MM.1S (cell line): ENCODE measurements around the gene RMI1.

Experiments
- DNase-seq: peaks from one replicate; pipeline ENCODE4 v3.0.0-alpha.2; 2015
- H2AFZ ChIP-seq: fragments of 300-600 bp; sonication (generic); 2 replicates; pipeline ENCODE4 v1.6.0; 2016; ENCODE audit warnings: antibody characterized with exemption, low read length
- H3F3A ChIP-seq: fragments of 300-600 bp; sonication (generic); 2 replicates; pipeline ENCODE4 v1.6.1; 2016; ENCODE audit warnings: mild to moderate bottlenecking, antibody characterized with exemption, low read length, moderate library complexity, mixed read lengths; ENCODE audit not compliant: insufficient read depth
- H3K27ac ChIP-seq: fragments of 300-600 bp; sonication (generic); 2 replicates; pipeline ENCODE4 v1.5.1; 2016; ENCODE audit warnings: mild to moderate bottlenecking, low read length
- H3K27me3 ChIP-seq: fragments of 300-600 bp; sonication (generic); replicated peaks from 2 replicates; pipeline ENCODE4 v1.6.0; 2016; ENCODE audit warnings: low read length; ENCODE audit not compliant: insufficient read depth
- H3K36me3 ChIP-seq: fragments of 300-600 bp; sonication (generic); replicated peaks from 2 replicates; pipeline ENCODE4 v1.6.1; 2016; ENCODE audit warnings: mild to moderate bottlenecking, low read length, mixed read lengths; ENCODE audit not compliant: insufficient read depth
- H3K4me1 ChIP-seq: fragments of 300-600 bp; sonication (generic); 2 replicates; pipeline ENCODE4 v1.6.1; 2016; ENCODE audit warnings: low read length, mixed read lengths
- H3K4me2 ChIP-seq: fragments of 300-600 bp; sonication (generic); 2 replicates; pipeline ENCODE4 v1.6.0; 2016; ENCODE audit warnings: low read depth, low read length
- H3K4me3 ChIP-seq: fragments of 300-600 bp; sonication (generic); 2 replicates; pipeline ENCODE4 v1.5.1; 2016; ENCODE audit warnings: low read length, mixed read lengths
- H3K79me2 ChIP-seq: fragments of 300-600 bp; sonication (generic); 2 replicates; pipeline ENCODE4 v1.6.1; 2016; ENCODE audit warnings: mixed run types, low read length, mixed read lengths
- H3K9ac ChIP-seq: fragments of 300-600 bp; sonication (generic); 2 replicates; pipeline ENCODE4 v1.6.1; 2016; ENCODE audit warnings: low read length, mixed read lengths
- H3K9me2 ChIP-seq: fragments of 300-600 bp; sonication (generic); replicated peaks from 2 replicates; pipeline ENCODE4 v1.6.1; 2016; ENCODE audit warnings: mild to moderate bottlenecking, low read length, mixed read lengths; ENCODE audit not compliant: insufficient read depth
- H3K9me3 ChIP-seq: fragments of 300-600 bp; sonication (generic); replicated peaks from 2 replicates; pipeline ENCODE4 v1.6.1; 2016; ENCODE audit warnings: mild to moderate bottlenecking, low read length, mixed read lengths; ENCODE audit not compliant: insufficient read depth
- H4K20me1 ChIP-seq: fragments of 300-600 bp; sonication (generic); 2 replicates; pipeline ENCODE4 v1.6.1; 2016; ENCODE audit warnings: mild to moderate bottlenecking, low read length, moderate library complexity, mixed read lengths; ENCODE audit not compliant: insufficient read depth
- CTCF ChIP-seq: fragments of 300-600 bp; sonication (generic); IDR thresholded peaks from 2 replicates; pipeline ENCODE4 v1.5.1; 2016; ENCODE audit warnings: antibody characterized with exemption, low read length, mixed read lengths
- EZH2 ChIP-seq: fragments of 300-600 bp; sonication (generic); optimal IDR thresholded peaks from 2 replicates; pipeline ENCODE3; 2017; ENCODE audit warnings: low read depth, mild to moderate bottlenecking, antibody characterized with exemption, low read length, mixed read lengths
- EZH2phosphoT487 ChIP-seq: fragments of 300-600 bp; sonication (generic); IDR thresholded peaks from 2 replicates; pipeline ENCODE4 v1.6.1; 2018; ENCODE audit warnings: antibody characterized with exemption, low read length

The RMI1 gene

GRCh38 chr9:83932851-83933250, 47.8 kb upstream of the RMI1 start:
- Histone ChIP-seq H2AFZ (no peak overlapping the region), H3K27ac (no peak overlapping the region), H3K9ac (no peak overlapping the region), H4K20me1 (no peaks in the 10 kb centered on the region), H3F3A (no peaks in the 10 kb centered on the region), H3K36me3 (no peaks in the 10 kb centered on the region), H3K4me2 (no peak overlapping the region), H3K4me3 (no peak overlapping the region), H3K4me1 (no peaks in the 10 kb centered on the region), H3K9me3 (no peaks in the 10 kb centered on the region), H3K9me2 (no peaks in the 10 kb centered on the region), H3K79me2 (no peaks in the 10 kb centered on the region), H3K27me3 (no peaks in the 10 kb centered on the region)
- no peak for DNase-seq
- TF ChIP-seq EZH2, result no peak

GRCh38 chr9:83933790-83934189, 46.8 kb upstream of the RMI1 start:
- DNase-seq, result no peak
- Histone ChIP-seq H3K36me3 (no peaks in the 10 kb centered on the region), H3K27me3 (no peaks in the 10 kb centered on the region), H3K4me3 (no peak overlapping the region), H4K20me1 (no peaks in the 10 kb centered on the region), H3K79me2 (no peaks in the 10 kb centered on the region), H3K4me1 (no peaks in the 10 kb centered on the region), H2AFZ (no peak overlapping the region), H3K9ac (no peak overlapping the region), H3F3A (no peaks in the 10 kb centered on the region), H3K27ac (no peak overlapping the region), H3K4me2 (no peak overlapping the region), H3K9me3 (no peaks in the 10 kb centered on the region), H3K9me2 (no peaks in the 10 kb centered on the region)
- TF ChIP-seq EZH2 (no peak), EZH2phosphoT487 (no peak), CTCF (no peak)

- no peaks in the 10 kb centered on the region for H4K20me1 ChIP-seq
- no peak overlapping the region for H3K4me2 ChIP-seq
- H3K79me2 ChIP-seq, result no peaks in the 10 kb centered on the region
- no peaks in the 10 kb centered on the region for H3K9me2 ChIP-seq
- no peaks in the 10 kb centered on the region for H3K9me3 ChIP-seq
- H3K9ac ChIP-seq, result no peak overlapping the region
- no peak for DNase-seq
- no peaks in the 10 kb centered on the region for H3K27me3 ChIP-seq
- H3K4me3 ChIP-seq, result no peak overlapping the region
- H3K36me3 ChIP-seq, result no peaks in the 10 kb centered on the region
- no peak overlapping the region for H3K27ac ChIP-seq
- no peaks in the 10 kb centered on the region for H3F3A ChIP-seq
- H2AFZ ChIP-seq, result no peak overlapping the region
- no peaks in the 10 kb centered on the region for H3K4me1 ChIP-seq
- TF ChIP-seq EZH2 (no peak), CTCF (no peak), EZH2phosphoT487 (no peak)
Measured at GRCh38 chr9:83934569-83935275, 45.9 kb upstream of the RMI1 start.

- no peak for DNase-seq
- H3K9me3 ChIP-seq, result no peaks in the 10 kb centered on the region
- no peak overlapping the region for H3K9ac ChIP-seq
- TF ChIP-seq EZH2 (no peak), EZH2phosphoT487 (no peak), CTCF (no peak)
- no peak overlapping the region for H3K27ac ChIP-seq
- H3K4me2 ChIP-seq, result no peak overlapping the region
- H3K4me1 ChIP-seq, result no peaks in the 10 kb centered on the region
- H3F3A ChIP-seq, result no peaks in the 10 kb centered on the region
- no peak overlapping the region for H2AFZ ChIP-seq
- H4K20me1 ChIP-seq, result no peaks in the 10 kb centered on the region
- H3K36me3 ChIP-seq, result no peaks in the 10 kb centered on the region
- H3K9me2 ChIP-seq, result no peaks in the 10 kb centered on the region
- H3K79me2 ChIP-seq, result no peaks in the 10 kb centered on the region
- H3K27me3 ChIP-seq, result no peaks in the 10 kb centered on the region
- H3K4me3 ChIP-seq, result no peak overlapping the region
Measured at GRCh38 chr9:83935276-83935935, 45.2 kb upstream of the RMI1 start.
